ENCODE data around the gene MYLK2. TPM values are rescaled to one million over a fixed set of nuclear protein-coding genes. Genes with fewer than 3 reads are reported as not detected.
A peak's percentile ranks its signal among the peaks of the same experiment; 100 is the strongest.

MYLK2 gene
- total and polyA plus RNA-seq, 2 experiments from 2014 or later, result 0.15 TPM; not detected in 1

DNA sequence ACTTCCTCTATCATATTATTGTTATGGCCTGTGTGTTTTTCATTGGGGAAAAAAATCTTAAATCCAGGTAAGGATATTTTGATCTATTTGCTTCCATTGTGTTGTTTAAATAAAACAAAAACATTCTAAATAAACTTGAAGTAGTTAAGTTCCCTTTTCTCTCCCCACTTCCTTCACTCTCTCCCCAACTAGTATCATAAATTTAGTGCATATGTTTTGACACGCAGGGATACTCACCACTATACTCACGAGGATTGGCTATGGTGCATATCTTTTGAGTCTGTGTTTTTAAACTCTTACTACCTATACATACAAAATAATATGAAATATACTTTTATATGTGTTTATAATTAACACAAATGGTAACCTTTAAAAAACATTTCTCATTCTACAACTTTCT lies 56.5 kb downstream of the MYLK2 start:
- H3K36me3 ChIP-seq, result no peaks in the 10 kb centered on the region
- no peak overlapping the region for H3K4me3 ChIP-seq
- no peaks in the 10 kb centered on the region for H3K9me3 ChIP-seq (ENCODE audit: low read depth)
- no peaks in the 10 kb centered on the region for H3K27me3 ChIP-seq
- no peak for DNase-seq (ENCODE audit: low read depth in 1 of 2, low spot score in 1 of 2)
- TF ChIP-seq, protein P1, sequence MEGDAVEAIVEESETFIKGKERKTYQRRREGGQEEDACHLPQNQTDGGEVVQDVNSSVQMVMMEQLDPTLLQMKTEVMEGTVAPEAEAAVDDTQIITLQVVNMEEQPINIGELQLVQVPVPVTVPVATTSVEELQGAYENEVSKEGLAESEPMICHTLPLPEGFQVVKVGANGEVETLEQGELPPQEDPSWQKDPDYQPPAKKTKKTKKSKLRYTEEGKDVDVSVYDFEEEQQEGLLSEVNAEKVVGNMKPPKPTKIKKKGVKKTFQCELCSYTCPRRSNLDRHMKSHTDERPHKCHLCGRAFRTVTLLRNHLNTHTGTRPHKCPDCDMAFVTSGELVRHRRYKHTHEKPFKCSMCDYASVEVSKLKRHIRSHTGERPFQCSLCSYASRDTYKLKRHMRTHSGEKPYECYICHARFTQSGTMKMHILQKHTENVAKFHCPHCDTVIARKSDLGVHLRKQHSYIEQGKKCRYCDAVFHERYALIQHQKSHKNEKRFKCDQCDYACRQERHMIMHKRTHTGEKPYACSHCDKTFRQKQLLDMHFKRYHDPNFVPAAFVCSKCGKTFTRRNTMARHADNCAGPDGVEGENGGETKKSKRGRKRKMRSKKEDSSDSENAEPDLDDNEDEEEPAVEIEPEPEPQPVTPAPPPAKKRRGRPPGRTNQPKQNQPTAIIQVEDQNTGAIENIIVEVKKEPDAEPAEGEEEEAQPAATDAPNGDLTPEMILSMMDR (IDR thresholded peaks at IDR 0.05; ENCODE audit: low read depth, low read length), result no peak
- no peak overlapping the region for H3K27ac ChIP-seq
- no peaks in the 10 kb centered on the region for H3K4me1 ChIP-seq (ENCODE audit: low read depth)

DNA sequence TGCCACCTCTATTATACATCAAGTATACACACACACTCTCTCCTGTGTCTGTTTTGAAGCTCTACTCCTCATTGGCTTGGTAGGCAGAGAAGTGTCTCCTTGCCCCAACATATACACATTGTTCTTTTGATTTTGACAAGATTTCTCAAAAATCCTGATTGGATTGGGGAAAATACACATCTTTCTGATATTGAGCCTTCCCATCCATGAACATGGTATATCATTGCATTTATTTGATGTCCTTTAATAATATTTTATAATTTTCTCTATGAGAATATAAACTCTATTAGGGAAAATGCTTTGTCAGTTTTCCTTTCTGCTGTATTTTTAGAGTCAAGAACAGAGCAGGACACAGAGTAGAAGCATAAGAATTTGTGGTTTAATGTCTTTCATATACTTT lies 58.5 kb downstream of the MYLK2 start:
- Histone ChIP-seq H3K9me3 (ENCODE audit: low read depth) (no peaks in the 10 kb centered on the region), H3K4me1 (ENCODE audit: low read depth) (no peaks in the 10 kb centered on the region), H3K36me3 (no peaks in the 10 kb centered on the region), H3K27ac (no peak overlapping the region), H3K27me3 (no peaks in the 10 kb centered on the region), H3K4me3 (no peak overlapping the region)
- DNase-seq (ENCODE audit: low read depth in 1 of 2, low spot score in 1 of 2), result no peak
- TF ChIP-seq, protein P1 (IDR thresholded peaks at IDR 0.05; ENCODE audit: low read depth, low read length), result no peak

DNA sequence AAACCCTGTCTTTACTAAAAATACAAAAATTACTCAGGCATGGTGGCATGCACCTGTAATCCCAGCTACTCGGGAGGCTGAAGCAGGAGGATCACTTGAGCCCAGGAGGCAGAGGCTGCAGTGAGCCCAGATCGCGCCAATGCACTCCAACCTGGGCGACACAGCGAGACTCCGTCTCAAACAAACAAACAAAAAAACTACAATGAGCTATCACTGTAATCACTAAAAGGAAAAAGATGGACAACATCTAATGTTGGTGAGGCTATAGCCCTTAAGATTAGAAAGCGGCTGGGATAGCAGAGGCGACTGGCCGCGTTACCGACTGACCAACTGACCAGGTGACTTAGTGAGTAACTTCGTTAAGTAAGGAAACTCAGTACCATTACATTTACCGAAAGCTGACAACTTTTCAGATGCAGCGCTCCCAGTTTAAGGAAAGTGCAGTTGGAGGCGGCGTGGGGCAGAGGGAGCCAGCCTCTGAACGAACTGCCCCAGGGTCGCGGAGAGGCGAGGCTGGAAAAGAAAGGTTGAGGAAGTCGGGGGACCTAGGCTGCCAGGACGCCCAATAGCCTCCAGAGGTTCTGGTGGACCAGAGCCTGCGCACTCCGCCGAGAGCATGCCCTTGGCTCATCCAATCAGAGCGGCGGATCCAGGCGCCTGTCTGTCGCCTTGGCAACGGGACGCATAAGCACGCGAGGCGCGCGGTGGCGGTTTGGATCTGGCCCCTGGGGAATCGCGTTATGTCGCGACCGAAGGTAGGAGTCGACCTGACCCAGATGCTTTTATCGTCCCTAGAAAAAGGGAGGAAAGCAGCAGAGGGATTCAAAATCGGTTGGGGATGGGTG lies 60.2 kb downstream of the MYLK2 start:
- TF ChIP-seq, protein P1 (IDR thresholded peaks at IDR 0.05; ENCODE audit: low read depth, low read length), result no peak
- DNase-seq (ENCODE audit: low read depth in 1 of 2, low spot score in 1 of 2), result peak; percentile 98 to 99
- Histone ChIP-seq H3K27ac (peak overlapping the region; percentile 31), H3K4me3 (peak overlapping the region; percentile 45), H3K36me3 (no peaks in the 10 kb centered on the region), H3K27me3 (no peaks in the 10 kb centered on the region), H3K9me3 (ENCODE audit: low read depth) (no peaks in the 10 kb centered on the region), H3K4me1 (ENCODE audit: low read depth) (no peaks in the 10 kb centered on the region)

DNA sequence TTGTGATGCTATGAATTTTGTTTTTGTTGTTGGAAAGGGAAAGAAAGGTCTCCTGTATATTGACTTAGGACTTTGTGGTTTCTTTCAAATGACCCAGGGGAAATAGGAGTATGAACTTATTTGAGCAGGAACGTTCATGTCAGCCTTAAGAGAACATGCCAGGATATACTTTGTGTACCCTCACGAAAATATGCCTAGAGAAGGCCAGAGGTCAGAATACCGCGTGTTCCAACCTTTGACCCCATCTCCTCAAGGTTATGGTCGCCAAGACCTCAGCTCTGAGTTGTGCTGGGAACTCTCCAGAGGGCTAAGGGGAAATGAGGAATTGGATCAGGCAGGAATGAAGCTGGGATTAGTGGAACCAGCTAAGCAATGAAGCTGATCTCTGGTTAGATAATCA lies 62.8 kb downstream of the MYLK2 start:
- TF ChIP-seq, protein P1 (IDR thresholded peaks at IDR 0.05; ENCODE audit: low read depth, low read length), result no peak
- Histone ChIP-seq H3K4me1 (ENCODE audit: low read depth) (no peaks in the 10 kb centered on the region), H3K9me3 (ENCODE audit: low read depth) (no peaks in the 10 kb centered on the region), H3K4me3 (no peak overlapping the region), H3K36me3 (no peaks in the 10 kb centered on the region), H3K27ac (no peak overlapping the region), H3K27me3 (no peaks in the 10 kb centered on the region)
- no peak for DNase-seq (ENCODE audit: low read depth in 1 of 2, low spot score in 1 of 2)

DNA sequence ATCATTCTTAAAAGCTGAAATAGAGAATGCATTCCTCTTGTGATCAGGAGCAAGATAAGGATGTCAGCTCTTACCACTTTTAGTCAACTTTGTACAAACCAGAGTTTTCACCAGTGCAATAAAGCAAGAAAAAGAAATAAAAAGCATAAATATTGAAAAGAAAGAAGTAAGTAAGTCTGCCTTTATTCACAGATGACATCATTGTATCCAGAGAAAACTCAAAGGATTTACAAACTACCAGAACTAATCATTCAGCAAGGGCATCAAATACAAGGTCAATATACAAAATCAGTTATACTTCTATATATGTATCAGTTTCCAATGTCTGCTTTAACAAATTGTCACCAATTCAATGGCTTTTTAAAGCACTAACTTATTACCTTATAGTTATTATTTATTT lies 64.7 kb downstream of the MYLK2 start:
- TF ChIP-seq, protein P1 (IDR thresholded peaks at IDR 0.05; ENCODE audit: low read depth, low read length), result no peak

More for the DNA sequence above, 64.7 kb downstream of the MYLK2 start:
- Histone ChIP-seq H3K36me3 (no peaks in the 10 kb centered on the region), H3K4me3 (no peak overlapping the region), H3K27me3 (no peaks in the 10 kb centered on the region), H3K9me3 (ENCODE audit: low read depth) (no peaks in the 10 kb centered on the region), H3K27ac (no peak overlapping the region), H3K4me1 (ENCODE audit: low read depth) (no peaks in the 10 kb centered on the region)
- no peak for DNase-seq (ENCODE audit: low read depth in 1 of 2, low spot score in 1 of 2)

Other genes starting within 250 kb of the MYLK2 start
- gene ID1, start 214.1 kb upstream of the MYLK2 start, total RNA-seq, result 596 and 766 TPM in 2 replicates
- 152 and 223 TPM in 2 replicates for gene ID1, start 214.1 kb upstream of the MYLK2 start, polyA plus RNA-seq
- gene COX4I2, start 181.4 kb upstream of the MYLK2 start, total RNA-seq, result not detected in 2 replicates
- gene COX4I2, start 181.4 kb upstream of the MYLK2 start, polyA plus RNA-seq, result 0.81 and 0.97 TPM in 2 replicates
- 74.6 and 81.2 TPM in 2 replicates for gene BCL2L1, start 96.5 kb upstream of the MYLK2 start, total RNA-seq
- 37.8 and 40.5 TPM in 2 replicates for gene BCL2L1, start 96.5 kb upstream of the MYLK2 start, polyA plus RNA-seq
- gene TPX2, start 80.1 kb upstream of the MYLK2 start, total RNA-seq, result 15.2 and 120 TPM in 2 replicates
- gene TPX2, start 80.1 kb upstream of the MYLK2 start, polyA plus RNA-seq, result 12.3 and 91.0 TPM in 2 replicates
- 0.07 and 0.83 TPM in 2 replicates for gene FOXS1, start 26.2 kb downstream of the MYLK2 start, total RNA-seq
- 0.23 TPM in 1 of 2 replicates, not detected in the other for gene FOXS1, start 26.2 kb downstream of the MYLK2 start, polyA plus RNA-seq
- gene DUSP15, start 51.2 kb downstream of the MYLK2 start, total RNA-seq, result 20.3 and 23.6 TPM in 2 replicates
- 7.2 and 8.0 TPM in 2 replicates for gene DUSP15, start 51.2 kb downstream of the MYLK2 start, polyA plus RNA-seq
- 0.15 TPM in 1 of 2 replicates, not detected in the other for gene TTLL9, start 51.3 kb downstream of the MYLK2 start, total RNA-seq
- gene TTLL9, start 51.3 kb downstream of the MYLK2 start, polyA plus RNA-seq, result 0.09 and 0.47 TPM in 2 replicates
- gene PDRG1, start 132.7 kb downstream of the MYLK2 start, total RNA-seq, result 12.6 and 14.4 TPM in 2 replicates
- 38.6 and 45.2 TPM in 2 replicates for gene PDRG1, start 132.7 kb downstream of the MYLK2 start, polyA plus RNA-seq
- 0.03 and 0.04 TPM in 2 replicates for gene XKR7, start 148.8 kb downstream of the MYLK2 start, total RNA-seq
- 0.02 TPM in 1 of 2 replicates, not detected in the other for gene XKR7, start 148.8 kb downstream of the MYLK2 start, polyA plus RNA-seq
- gene CCM2L, start 191.1 kb downstream of the MYLK2 start, total RNA-seq, result 0.69 and 0.92 TPM in 2 replicates
- gene CCM2L, start 191.1 kb downstream of the MYLK2 start, polyA plus RNA-seq, result 0.35 and 0.79 TPM in 2 replicates
- gene HCK, start 232.9 kb downstream of the MYLK2 start, total RNA-seq, result not detected in 2 replicates
- not detected in 2 replicates for gene HCK, start 232.9 kb downstream of the MYLK2 start, polyA plus RNA-seq

Measured in cardiac muscle cell (in vitro differentiated cells and primary cell).